Fibroblast of lung (primary cell): ENCODE results near the gene PRDX4.

Source experiments
- CTCF ChIP-seq, 2 donors: IDR thresholded peaks in 1 of 2; conservative IDR thresholded peaks in 1 of 2; 1 replicate in 1 of 2; 2 replicates in 1 of 2; pipeline ENCODE4 v1.5.1; 2011 to 2012; ENCODE audit warnings: low read length in 2 of 2, control low read depth in 1 of 2, inconsistent platforms in 1 of 2, low read depth in 1 of 2, mild to moderate bottlenecking in 1 of 2
- EZH2 ChIP-seq: IDR thresholded peaks from 2 replicates; pipeline ENCODE4 v1.5.1; 2012; ENCODE audit warnings: low read length, control low read depth, mild to moderate bottlenecking; ENCODE audit errors: missing control alignments

DNA sequence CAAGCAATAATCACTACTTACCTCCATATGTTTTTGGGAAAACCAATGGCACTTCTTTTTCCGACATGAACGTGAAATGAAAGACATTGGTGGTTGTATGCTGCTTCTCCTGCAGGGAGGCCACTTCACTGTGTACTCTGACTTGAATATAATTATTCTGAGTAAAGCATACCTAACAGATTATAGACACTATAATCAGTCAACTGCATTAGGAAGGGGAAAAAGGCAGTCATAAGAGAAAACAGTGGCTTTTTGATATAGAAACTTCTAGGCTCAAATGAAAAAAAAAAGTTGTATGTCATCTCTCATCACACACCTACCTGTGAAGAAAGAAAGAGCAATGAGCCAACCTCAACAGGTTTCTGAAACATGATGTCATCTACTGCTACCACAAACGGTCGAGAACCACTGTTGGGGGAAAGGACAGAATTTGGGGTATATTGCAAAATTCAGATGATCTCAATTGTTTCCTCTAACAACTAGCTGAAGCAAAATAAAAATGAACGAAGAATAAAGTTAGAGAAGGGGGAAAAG lies 37.4 kb downstream of the PRDX4 start:
- TF ChIP-seq CTCF (conservative IDR thresholded peaks at IDR 0.05 in 1 of 2, IDR thresholded peaks at IDR 0.05 in 1 of 2; ENCODE audit: low read depth in 1 of 2, low read length in 2 of 2) (no peak), EZH2 (no peak)
